Body of pancreas (tissue), 4 donors: Measurements from ENCODE around the gene RAP1GAP2.

Source experiments
- CTCF ChIP-seq, 7 experiments: fragments of 450-650 bp in 4 of 7; fragments of 200-600 bp in 3 of 7; sonication (generic) in 3 of 7; IDR thresholded peaks; one replicate each; pipeline ENCODE4 v1.5.1; 2016 to 2019; ENCODE audit warnings: antibody characterized with exemption in 7 of 7
- POLR2A ChIP-seq, 3 donors: fragments of 450-650 bp; IDR thresholded peaks; one replicate each; pipeline ENCODE4 v1.6.1; 2016; ENCODE audit warnings: antibody characterized with exemption in 3 of 3, mild to moderate bottlenecking in 2 of 3

GRCh38 chr17:3029213-3029913 lies 233.1 kb downstream of the RAP1GAP2 start:
- no peak for TF ChIP-seq CTCF (IDR thresholded peaks at IDR 0.05)
- no peak for TF ChIP-seq POLR2A (IDR thresholded peaks at IDR 0.05)
